T47D (cell line): Measurements from ENCODE around the gene TMEM238L.

Source experiments
- DNase-seq, 2 experiments: peaks; one replicate each; pipeline versions ENCODE4 v3.0.0 to v3.0.0-alpha.2; 2011 to 2012; ENCODE audit warnings: low read depth in 1 of 2, low spot score in 1 of 2
- JUND ChIP-seq: IDR thresholded peaks from 2 replicates; pipeline ENCODE4 v1.6.1; 2012; ENCODE audit warnings: low read depth
- in situ Hi-C: cut with HindIII; loops from 2 replicates; pipeline ENCODE4 v1.10.0; 2016; ENCODE audit warnings: low sequenced_read_pairs, low pct_unique_long_range_greater_than_20kb

The TMEM238L gene

DNA sequence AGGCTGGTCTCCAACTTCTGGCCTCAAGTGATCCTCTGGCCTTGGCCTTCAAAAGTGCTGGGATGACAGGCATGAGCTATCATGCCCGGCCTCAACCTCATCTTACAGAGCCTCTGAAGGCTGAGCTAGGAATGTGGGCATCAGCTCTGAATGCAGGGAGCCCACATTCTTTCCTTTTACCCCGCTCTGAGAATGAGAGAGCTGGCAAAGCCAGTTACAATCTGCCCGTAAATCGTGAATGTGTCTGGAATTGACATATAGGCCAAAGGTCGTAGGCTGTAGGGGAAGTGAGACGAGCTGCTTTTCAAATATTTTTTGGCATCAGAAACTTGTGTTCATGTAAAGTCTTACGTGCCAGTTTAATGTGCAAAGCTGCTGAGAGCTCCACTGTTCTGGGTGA lies 4.5 kb downstream of the TMEM238L start:
- in situ Hi-C loops, result no loop called here
- TF ChIP-seq JUND, result no peak
- peak in 1 of 2 experiments; percentile 28 for DNase-seq

DNA sequence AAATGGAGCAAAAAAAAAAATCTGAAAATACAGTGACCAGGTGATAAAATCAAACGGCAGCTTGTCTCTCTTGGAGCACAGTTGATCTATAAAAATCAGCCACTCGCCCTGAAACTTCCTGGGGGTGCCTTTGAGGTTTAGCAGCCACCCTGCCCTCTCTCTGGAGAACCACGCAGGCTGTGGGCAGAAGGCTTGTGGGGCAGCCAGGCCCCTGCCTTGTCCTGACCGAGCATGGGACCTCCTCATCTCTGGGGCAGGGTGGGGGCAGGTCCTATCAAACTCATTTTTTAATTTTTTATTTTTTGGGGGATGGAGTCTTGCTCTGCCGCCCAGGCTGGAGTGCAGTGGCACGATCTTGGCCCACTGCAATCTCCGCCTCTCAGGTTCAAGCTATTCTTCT lies 5.0 kb downstream of the TMEM238L start:
- DNase-seq, result no peak
- in situ Hi-C loops, result no loop called here
- TF ChIP-seq JUND, result no peak

DNA sequence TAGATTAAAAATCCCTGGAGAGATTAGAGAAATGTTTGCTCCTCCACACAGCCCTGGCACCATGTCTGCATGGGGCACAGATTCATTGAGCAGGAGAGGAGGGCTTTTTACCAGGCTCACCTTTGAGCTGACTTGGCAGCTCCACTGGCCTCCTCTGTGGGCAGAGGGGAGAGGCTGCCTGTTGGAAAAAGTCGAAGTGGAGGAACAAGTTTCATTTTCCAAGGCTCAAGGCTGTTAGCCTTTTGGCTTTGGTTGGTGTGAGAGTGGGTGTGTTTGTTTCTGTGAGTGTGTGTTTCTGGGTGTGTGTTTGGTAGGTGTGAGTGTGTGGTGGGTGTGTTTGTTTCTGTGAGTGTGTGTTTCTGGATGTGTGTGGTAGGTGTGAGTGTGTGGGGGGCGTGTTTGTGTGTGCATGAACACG lies 5.6 kb downstream of the TMEM238L start:
- in situ Hi-C loops, result no loop called here
- TF ChIP-seq JUND, result no peak
- peak in 1 of 2 experiments; percentile 41 for DNase-seq

DNA sequence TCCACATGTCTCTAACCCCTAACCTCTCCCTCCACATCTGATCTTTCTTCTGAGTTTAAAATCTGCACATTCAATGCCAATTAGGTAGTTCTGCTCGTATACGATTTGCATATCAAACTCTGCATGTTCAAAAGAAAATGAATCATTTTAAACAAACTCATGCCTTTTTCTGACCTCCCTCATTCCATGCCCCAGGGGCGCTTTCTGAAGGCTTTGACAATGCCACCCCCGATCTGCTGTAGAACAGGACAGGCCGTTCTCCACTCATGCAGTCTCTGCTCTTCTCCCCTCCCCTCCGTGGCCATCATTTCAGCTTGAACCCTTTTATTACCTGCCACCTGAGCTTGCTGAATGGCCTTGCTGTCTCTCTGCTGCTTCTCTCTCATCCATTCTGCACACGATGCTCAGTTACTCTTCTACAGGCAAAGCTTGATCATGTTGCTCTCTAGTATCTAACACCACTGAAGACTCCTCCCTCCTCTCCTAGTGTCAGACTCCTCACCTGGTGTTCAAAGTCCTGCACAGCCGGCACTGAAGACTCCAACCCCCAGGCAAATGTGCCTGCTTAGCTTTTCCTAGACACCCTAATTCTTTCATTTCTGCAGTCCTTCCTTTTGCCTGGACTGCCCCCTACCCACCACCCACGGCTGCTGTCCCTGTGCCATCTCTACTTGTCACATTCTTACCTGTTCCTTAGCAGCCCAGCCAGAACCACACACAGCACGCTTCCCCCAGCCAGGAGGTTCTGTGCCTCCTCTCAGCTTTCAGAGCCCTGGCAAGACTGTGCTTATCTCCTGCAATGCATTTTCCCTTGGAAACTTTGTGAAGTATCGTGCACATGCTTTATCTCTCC lies 6.2 kb downstream of the TMEM238L start:
- in situ Hi-C loops, result no loop called here
- DNase-seq, result no peak

DNA sequence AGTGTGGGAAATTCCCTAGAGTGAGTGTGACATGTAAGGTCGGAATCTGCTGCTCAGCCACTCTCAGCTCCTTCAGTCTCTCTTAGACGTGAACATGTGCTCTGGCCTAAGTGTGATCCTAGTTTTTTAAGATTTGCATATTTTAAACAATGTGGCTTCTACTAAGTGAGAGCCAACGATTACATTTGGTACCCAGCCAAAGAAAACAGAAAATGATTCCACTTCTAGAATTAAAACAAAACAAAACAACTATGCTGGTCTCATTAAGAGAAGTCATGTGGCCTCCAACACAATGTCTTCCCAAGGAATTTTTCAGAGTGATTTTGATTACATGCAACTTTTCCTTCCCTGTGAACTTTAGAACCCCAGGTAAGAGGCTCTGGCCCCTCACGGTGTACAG lies 10.1 kb downstream of the TMEM238L start:
- no peak for DNase-seq
- in situ Hi-C loops, result no loop called here
- no peak for TF ChIP-seq JUND

More for the DNA sequence above, 6.2 kb downstream of the TMEM238L start:
- TF ChIP-seq JUND, result no peak

GRCh38 chr17:10793256-10793655 lies 10.6 kb downstream of the TMEM238L start:
- no peak for TF ChIP-seq JUND
- in situ Hi-C loops, result no loop called here
- DNase-seq, result no peak

DNA sequence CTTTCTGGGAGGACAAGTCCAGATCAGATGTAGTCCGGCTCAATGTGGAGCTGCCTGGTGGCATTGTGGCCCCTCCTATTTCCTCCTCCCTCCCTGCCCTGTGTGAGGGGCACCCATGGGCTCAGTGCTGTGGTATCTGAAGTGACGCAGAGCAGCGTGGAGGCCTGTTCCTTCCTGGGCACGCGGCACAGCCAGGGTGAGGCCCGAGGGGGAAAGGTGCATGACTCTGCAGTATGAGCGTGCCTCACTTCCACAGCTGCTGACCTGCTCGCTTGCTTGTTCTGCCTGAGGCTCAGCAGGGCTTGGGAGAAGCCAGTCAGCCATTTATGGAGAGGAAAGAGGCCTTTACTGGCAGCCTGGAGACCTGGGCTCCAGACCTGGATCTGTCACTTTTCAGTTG lies 11.7 kb downstream of the TMEM238L start:
- TF ChIP-seq JUND, result no peak
- DNase-seq, result no peak
- in situ Hi-C loops, result no loop called here

DNA sequence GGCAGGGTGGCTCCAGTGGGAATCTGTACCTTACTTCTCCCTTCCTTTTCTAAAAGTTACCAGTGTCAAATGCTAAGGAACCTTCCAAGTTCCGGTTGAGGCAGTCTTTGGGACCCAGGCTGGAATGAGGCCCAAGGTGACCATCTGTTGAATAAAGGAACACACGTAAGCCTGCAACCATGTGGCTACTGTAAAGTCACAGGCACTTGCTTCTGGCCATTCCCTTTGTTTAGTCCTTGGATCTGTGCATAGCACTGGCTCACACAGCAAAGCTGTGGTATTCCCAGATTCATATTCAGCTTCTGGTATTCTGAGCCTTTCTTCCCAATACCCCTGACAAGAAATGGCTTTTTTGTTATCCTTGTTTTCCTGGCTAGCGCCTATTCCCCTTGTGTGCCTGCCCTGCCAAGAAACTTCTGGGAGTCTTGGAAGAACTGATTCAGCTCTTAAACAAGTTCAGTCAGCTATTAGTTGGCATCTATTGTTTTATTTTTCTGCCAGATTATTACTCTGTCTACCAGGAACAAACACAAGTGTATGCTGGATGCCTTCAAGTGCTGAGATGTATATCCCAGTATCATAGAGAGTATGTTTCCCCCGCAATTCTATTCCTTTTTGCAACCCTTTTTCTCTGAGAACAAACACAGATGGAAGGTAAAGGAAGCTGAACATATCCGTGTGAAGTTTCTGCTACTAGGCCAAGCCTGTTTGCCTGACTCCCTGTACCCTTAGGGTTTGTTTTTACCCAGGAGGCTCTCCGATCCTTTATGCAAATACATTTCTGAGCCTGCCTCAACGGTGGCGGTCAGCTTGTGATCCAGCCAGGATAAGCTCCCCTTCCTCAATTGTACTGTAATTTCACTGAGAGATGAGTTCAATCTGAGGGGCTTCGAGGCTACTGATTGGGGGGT lies 13.2 kb downstream of the TMEM238L start:
- DNase-seq, result peak in 1 of 2 experiments; percentile 86
- no peak for TF ChIP-seq JUND
- in situ Hi-C loops, result no loop called here

GRCh38 chr17:10789694-10790271 lies 14.1 kb downstream of the TMEM238L start:
- TF ChIP-seq JUND, result no peak
- no peak for DNase-seq
- in situ Hi-C loops, result no loop called here

DNA sequence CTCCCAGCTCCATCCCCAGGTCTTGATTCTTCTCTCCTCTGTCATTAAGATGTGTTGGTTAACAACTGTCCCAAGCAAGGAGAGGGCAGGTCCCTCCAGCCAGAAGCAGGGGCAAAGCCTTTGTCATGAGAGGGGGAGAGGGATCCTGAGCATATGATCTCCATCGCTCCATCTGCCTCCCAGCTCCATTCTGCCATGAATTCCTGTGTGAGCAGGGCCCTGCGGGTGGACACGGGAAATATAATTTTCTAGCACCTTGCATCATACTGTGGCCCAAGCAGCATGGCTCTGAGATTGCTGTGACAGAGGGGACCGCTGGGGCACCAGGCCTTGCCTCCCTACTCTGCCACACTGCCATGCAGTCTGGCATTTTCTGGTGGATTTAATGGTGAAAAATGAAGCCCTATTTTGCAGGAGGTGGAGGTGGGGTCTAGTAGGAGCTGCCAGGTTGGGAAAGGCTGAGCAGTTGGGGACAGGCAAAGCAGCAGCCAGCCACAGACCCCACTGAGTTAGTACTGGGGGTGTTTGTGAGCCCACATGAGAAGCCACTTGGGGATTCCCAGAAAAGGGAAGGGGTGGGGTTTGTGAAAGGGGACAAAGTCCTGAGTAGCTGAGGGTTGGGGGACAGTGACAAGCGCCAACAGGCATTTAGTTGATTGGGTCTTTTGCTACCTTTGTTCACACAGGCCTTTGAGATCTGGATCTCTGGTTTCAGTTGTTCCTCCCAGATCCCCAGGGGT lies 16.4 kb downstream of the TMEM238L start:
- TF ChIP-seq JUND, result no peak
- in situ Hi-C loops, result no loop called here
- DNase-seq, result no peak

- TF ChIP-seq JUND, result no peak
- no peak for DNase-seq
- in situ Hi-C loops, result no loop called here
Measured at GRCh38 chr17:10785295-10785694, 18.6 kb downstream of the TMEM238L start.

DNA sequence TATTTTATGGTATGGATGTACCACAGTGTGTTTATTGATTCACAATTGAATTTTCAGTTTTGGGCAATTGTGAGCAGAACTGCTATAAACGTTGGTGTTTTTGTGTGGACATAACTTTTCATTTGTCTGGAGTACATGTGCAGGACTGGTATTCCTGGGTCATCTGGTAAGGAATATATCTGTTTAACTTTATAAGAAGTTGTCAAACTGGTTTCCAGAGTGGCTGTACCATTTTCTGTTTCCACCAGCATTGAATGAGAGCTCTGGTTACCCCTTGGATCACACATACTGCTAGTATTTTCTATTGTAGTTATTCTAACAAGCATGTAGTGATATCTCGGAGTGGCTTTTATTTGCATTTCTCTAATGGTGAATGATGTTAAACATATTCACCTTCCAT lies 24.3 kb downstream of the TMEM238L start:
- DNase-seq, result peak in 1 of 2 experiments; percentile 45
- in situ Hi-C loops, result no loop called here
- TF ChIP-seq JUND, result no peak

GRCh38 chr17:10777890-10778289 lies 26.0 kb downstream of the TMEM238L start:
- DNase-seq, result no peak
- no peak for TF ChIP-seq JUND
- in situ Hi-C loops, result no loop called here
